Measurements from ENCODE around the gene KLHL36. TPM values are rescaled to one million over a fixed set of nuclear protein-coding genes. Genes with fewer than 3 reads are reported as not detected.

KLHL36 gene
- total and polyA plus RNA-seq, 3 donors from 2014 or later = 75.1 to 129 (median 113) TPM

DNA sequence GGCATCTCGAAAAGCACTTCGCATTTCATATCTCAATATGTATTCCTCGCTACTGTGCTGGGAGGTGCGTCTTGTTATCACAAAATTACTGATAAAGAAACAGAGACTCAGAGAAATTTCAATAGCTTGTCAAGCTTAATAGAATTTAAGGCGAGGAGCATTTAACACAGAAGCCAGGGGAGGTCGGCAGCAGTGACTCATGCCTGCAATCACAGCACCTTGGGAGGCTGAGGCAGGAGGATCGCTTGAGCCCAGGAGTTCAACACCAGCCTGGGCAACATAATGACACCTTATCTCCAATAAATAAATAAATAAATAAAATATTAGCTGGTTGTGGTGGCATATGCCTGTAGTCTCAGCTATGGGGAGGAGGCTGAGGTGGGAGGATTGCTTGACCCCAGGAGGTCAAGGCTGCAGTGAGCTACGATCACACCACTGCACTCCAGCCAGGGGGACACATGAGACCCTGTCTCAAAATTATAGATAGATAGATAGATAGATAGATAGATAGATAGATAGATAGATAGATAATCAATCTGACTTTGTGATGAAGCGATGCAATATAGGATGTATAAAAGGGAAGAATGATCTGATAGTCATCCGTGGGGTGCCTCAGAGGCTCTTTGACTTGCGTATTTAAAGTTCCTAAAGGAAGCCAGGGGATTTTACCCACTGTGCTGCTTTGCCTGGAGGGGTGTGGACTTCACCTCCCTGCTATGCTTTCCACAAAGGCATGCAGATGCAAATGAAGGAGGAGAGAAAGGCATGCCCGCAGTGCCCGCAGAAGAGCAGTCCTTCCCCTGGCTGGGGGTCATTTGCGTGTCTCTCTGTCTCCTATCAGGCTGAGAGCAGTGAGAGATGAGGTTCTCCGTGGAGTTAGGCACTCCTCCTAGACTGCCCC is 35.6 kb downstream of the KLHL36 start:
- no peak for TF ChIP-seq POLR2A (IDR thresholded peaks at IDR 0.05)
- TF ChIP-seq, protein P1, sequence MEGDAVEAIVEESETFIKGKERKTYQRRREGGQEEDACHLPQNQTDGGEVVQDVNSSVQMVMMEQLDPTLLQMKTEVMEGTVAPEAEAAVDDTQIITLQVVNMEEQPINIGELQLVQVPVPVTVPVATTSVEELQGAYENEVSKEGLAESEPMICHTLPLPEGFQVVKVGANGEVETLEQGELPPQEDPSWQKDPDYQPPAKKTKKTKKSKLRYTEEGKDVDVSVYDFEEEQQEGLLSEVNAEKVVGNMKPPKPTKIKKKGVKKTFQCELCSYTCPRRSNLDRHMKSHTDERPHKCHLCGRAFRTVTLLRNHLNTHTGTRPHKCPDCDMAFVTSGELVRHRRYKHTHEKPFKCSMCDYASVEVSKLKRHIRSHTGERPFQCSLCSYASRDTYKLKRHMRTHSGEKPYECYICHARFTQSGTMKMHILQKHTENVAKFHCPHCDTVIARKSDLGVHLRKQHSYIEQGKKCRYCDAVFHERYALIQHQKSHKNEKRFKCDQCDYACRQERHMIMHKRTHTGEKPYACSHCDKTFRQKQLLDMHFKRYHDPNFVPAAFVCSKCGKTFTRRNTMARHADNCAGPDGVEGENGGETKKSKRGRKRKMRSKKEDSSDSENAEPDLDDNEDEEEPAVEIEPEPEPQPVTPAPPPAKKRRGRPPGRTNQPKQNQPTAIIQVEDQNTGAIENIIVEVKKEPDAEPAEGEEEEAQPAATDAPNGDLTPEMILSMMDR (IDR thresholded peaks at IDR 0.05) = no peak
- Histone ChIP-seq H3K36me3 (ENCODE audit: low read depth, missing control alignments) (no peaks in the 10 kb centered on the region), H3K27ac (no peak overlapping the region), H3K9me3 (no peaks in the 10 kb centered on the region), H3K4me3 (no peak overlapping the region), H3K4me1 (no peaks in the 10 kb centered on the region), H3K27me3 (no peaks in the 10 kb centered on the region)
- 59 to 74% methylated on average over 15 of the region's 15 CpGs for WGBS, 2 donors
- intact Hi-C loops (cut with DNase I; ENCODE audit: low total_unique reads) = no loop called here
- DNase-seq = no peak

DNA sequence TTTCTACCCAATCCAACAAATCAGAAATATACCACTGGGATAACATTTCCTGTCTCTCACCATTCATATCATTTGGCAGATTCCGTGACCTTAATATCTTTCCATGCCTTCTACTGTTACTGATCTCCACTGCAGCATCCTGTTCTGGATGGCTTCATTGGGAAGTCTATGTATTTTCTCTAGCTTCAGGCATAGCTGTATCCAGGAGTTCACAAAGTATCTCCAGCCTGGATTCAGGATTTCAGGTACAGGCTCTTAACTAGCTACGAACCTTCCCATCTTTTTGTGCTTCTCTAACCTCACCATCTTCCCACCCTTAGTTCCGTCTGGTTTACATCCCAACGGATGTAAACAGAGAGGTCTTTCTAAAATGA is 36.3 kb downstream of the KLHL36 start:
- intact Hi-C loops (cut with DNase I; ENCODE audit: low total_unique reads) = no loop called here
- WGBS, 2 donors = 86 to 95% methylated on average over 4 of the region's 4 CpGs

DNA sequence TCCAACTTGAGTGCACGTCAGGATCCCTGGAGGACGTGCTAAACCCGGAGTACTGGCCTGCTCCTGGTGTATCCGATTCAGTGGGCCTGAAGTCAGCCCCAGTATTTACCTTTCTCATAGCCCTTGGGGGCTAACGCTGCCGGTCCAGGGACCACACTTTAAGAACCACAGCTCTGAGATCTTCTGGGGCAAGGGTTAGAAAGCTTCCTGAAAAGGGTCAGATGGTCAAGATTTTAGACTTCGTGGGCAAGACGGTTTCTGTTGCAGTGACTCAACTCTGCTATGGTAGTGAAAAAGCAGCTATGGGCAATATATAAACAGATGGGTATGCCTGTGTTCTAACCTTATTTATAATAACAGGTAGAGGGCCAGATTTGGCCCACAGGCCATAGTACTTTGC is 36.9 kb downstream of the KLHL36 start:
- WGBS, 2 donors = 86 to 93% methylated on average over 8 of the region's 8 CpGs
- no peaks in the 10 kb centered on the region for H3K4me1 ChIP-seq
- intact Hi-C loops (cut with DNase I; ENCODE audit: low total_unique reads) = no loop called here
- no peak overlapping the region for H3K27ac ChIP-seq
- H3K4me3 ChIP-seq = no peak overlapping the region
- H3K36me3 ChIP-seq (ENCODE audit: low read depth, missing control alignments) = no peaks in the 10 kb centered on the region
- H3K9me3 ChIP-seq = no peaks in the 10 kb centered on the region
- DNase-seq = no peak
- TF ChIP-seq, protein P1 (IDR thresholded peaks at IDR 0.05) = no peak
- no peak for TF ChIP-seq POLR2A (IDR thresholded peaks at IDR 0.05)
- no peaks in the 10 kb centered on the region for H3K27me3 ChIP-seq

More for the DNA sequence above, 36.3 kb downstream of the KLHL36 start:
- H3K4me1 ChIP-seq = no peaks in the 10 kb centered on the region
- no peaks in the 10 kb centered on the region for H3K27me3 ChIP-seq
- DNase-seq = no peak
- no peak overlapping the region for H3K4me3 ChIP-seq
- H3K27ac ChIP-seq = no peak overlapping the region
- no peaks in the 10 kb centered on the region for H3K9me3 ChIP-seq
- TF ChIP-seq POLR2A (IDR thresholded peaks at IDR 0.05) = no peak
- TF ChIP-seq, protein P1 (IDR thresholded peaks at IDR 0.05) = no peak
- no peaks in the 10 kb centered on the region for H3K36me3 ChIP-seq (ENCODE audit: low read depth, missing control alignments)

DNA sequence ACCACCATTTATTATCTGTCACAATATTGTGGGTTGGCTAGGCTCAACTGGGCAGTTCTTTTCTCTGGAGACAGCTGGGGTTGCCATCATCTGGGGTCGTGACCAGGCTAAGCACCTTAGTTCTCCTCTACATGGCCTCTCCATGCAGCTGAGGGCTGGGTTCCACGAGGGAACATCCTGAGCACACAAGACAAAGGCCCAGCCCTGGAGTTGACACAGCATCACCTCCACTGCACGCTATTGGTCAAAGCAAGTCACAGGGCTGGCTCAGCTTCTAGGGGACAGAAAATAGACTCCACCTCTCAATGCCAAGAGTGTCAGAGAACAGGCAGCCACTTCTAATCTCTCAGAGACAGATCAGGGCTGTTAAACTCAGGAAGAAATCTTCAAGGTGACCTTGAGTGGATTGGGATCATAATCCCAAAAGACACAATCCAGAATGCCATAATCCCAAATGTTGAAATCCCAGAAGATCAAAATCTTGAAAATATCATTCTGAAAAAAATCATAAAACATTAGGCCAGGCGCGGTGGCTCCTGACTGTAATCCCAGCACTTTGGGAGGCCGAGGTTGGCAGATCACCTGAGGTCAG is 38.5 kb downstream of the KLHL36 start:
- 82 to 90% methylated on average over 6 of the region's 6 CpGs for WGBS, 2 donors
- Histone ChIP-seq H3K27ac (no peak overlapping the region), H3K4me1 (no peaks in the 10 kb centered on the region), H3K4me3 (no peak overlapping the region), H3K36me3 (ENCODE audit: low read depth, missing control alignments) (no peaks in the 10 kb centered on the region), H3K9me3 (no peaks in the 10 kb centered on the region), H3K27me3 (no peaks in the 10 kb centered on the region)
- DNase-seq = no peak
- no peak for TF ChIP-seq POLR2A (IDR thresholded peaks at IDR 0.05)
- TF ChIP-seq, protein P1 (IDR thresholded peaks at IDR 0.05) = no peak
- intact Hi-C loops (cut with DNase I; ENCODE audit: low total_unique reads) = no loop called here

All from testis (tissue), 3 donors.